NCI-H510A (cell line): ENCODE data around the gene BZW1.
"Not testable (repeated sequence)": the region's sequence is repeated elsewhere in the genome, so short reads cannot be mapped to it uniquely, and the experiment has no call there.

Source experiments
- DNase-seq: peaks from one replicate; lab custom pipeline; 2025; lab: John Stamatoyannopoulos, UW

BZW1 gene

GRCh38 chr2:200791905-200792304 lies 19.8 kb upstream of the BZW1 start:
- DNase-seq: no peak

- no peak for DNase-seq
Observed at GRCh38 chr2:200794143-200794542, 17.6 kb upstream of the BZW1 start.

GRCh38 chr2:200795028-200795440 lies 16.7 kb upstream of the BZW1 start:
- DNase-seq: no peak

- DNase-seq: no peak
Observed at GRCh38 chr2:200796561-200796960, 15.1 kb upstream of the BZW1 start.

- no peak for DNase-seq
Observed at GRCh38 chr2:200797242-200797770, 14.4 kb upstream of the BZW1 start.

GRCh38 chr2:200798514-200798913 lies 13.2 kb upstream of the BZW1 start:
- no peak for DNase-seq

- no peak for DNase-seq
Observed at GRCh38 chr2:200800458-200800857, 11.3 kb upstream of the BZW1 start.

GRCh38 chr2:200801431-200801830 lies 10.3 kb upstream of the BZW1 start:
- DNase-seq: not testable (repeated sequence)

- no peak for DNase-seq
Observed at GRCh38 chr2:200809506-200810251, 2.0 kb upstream of the BZW1 start.

- no peak for DNase-seq
Observed at GRCh38 chr2:200810252-200810997, 1.3 kb upstream of the BZW1 start.

- no peak for DNase-seq
Observed at GRCh38 chr2:200810998-200811332, 745 bp upstream of the BZW1 start.

GRCh38 chr2:200812122-200813022 lies 662 bp downstream of the BZW1 start:
- DNase-seq: peak; percentile 44

- DNase-seq: no peak
Observed at GRCh38 chr2:200814276-200814815, 2.6 kb downstream of the BZW1 start.

- no peak for DNase-seq
Observed at GRCh38 chr2:200814917-200815316, 3.2 kb downstream of the BZW1 start.

- not testable (repeated sequence) for DNase-seq
Observed at GRCh38 chr2:200818732-200819131, 7.0 kb downstream of the BZW1 start.

GRCh38 chr2:200820573-200821234 lies 9.0 kb downstream of the BZW1 start:
- DNase-seq: no peak

GRCh38 chr2:200821686-200822245 lies 10.1 kb downstream of the BZW1 start:
- no peak for DNase-seq

GRCh38 chr2:200828104-200828503 lies 16.4 kb downstream of the BZW1 start:
- DNase-seq: no peak

- DNase-seq: no peak
Observed at GRCh38 chr2:200828572-200829257, 17.0 kb downstream of the BZW1 start.

- no peak for DNase-seq
Observed at GRCh38 chr2:200829258-200829655, 17.5 kb downstream of the BZW1 start.

GRCh38 chr2:200834701-200835100 lies 23.0 kb downstream of the BZW1 start:
- DNase-seq: no peak
